Uterus (tissue), 2 donors: ENCODE results near the gene TRPC4.

ENCODE experiments used
- CTCF ChIP-seq, 4 experiments: fragments of 200-600 bp in 2 of 4; fragments of 450-650 bp in 2 of 4; sonication (generic) in 2 of 4; IDR thresholded peaks; one replicate each; pipeline ENCODE4 v1.5.1; 2016 to 2019; ENCODE audit warnings: antibody characterized with exemption in 4 of 4, mild to moderate bottlenecking in 2 of 4, moderate library complexity in 1 of 4
- POLR2A ChIP-seq, 2 donors: fragments of 450-650 bp; IDR thresholded peaks; one replicate each; pipeline ENCODE4 v1.6.1; 2016; ENCODE audit warnings: antibody characterized with exemption in 2 of 2, mild to moderate bottlenecking in 1 of 2, moderate library complexity in 1 of 2

- no peak for TF ChIP-seq POLR2A (IDR thresholded peaks at IDR 0.05)
- TF ChIP-seq CTCF (IDR thresholded peaks at IDR 0.05): no peak
Observed at GRCh38 chr13:37596805-37597204, 272.8 kb downstream of the TRPC4 start.
